ENCODE data around the gene HTT-AS.
A peak's percentile ranks its signal among the peaks of the same experiment; 100 is the strongest.

HTT-AS gene

DNA sequence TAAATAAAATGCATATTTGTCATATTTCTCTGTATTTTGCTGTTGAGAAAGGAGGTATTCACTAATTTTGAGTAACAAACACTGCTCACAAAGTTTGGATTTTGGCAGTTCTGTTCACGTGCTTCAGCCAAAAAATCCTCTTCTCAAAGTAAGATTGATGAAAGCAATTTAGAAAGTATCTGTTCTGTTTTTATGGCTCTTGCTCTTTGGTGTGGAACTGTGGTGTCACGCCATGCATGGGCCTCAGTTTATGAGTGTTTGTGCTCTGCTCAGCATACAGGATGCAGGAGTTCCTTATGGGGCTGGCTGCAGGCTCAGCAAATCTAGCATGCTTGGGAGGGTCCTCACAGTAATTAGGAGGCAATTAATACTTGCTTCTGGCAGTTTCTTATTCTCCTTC lies 3.5 kb upstream of the HTT-AS start:
- DNase-seq (ENCODE audit: low read depth) = peak; percentile 81
- TF ChIP-seq, protein P1, sequence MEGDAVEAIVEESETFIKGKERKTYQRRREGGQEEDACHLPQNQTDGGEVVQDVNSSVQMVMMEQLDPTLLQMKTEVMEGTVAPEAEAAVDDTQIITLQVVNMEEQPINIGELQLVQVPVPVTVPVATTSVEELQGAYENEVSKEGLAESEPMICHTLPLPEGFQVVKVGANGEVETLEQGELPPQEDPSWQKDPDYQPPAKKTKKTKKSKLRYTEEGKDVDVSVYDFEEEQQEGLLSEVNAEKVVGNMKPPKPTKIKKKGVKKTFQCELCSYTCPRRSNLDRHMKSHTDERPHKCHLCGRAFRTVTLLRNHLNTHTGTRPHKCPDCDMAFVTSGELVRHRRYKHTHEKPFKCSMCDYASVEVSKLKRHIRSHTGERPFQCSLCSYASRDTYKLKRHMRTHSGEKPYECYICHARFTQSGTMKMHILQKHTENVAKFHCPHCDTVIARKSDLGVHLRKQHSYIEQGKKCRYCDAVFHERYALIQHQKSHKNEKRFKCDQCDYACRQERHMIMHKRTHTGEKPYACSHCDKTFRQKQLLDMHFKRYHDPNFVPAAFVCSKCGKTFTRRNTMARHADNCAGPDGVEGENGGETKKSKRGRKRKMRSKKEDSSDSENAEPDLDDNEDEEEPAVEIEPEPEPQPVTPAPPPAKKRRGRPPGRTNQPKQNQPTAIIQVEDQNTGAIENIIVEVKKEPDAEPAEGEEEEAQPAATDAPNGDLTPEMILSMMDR (IDR thresholded peaks at IDR 0.05; ENCODE audit: low read depth, low read length, missing control alignments) = no peak
- no peak overlapping the region; the same call in 1 of the 2 replicates for H3K4me3 ChIP-seq (ENCODE audit: low read depth, low read length)

DNA sequence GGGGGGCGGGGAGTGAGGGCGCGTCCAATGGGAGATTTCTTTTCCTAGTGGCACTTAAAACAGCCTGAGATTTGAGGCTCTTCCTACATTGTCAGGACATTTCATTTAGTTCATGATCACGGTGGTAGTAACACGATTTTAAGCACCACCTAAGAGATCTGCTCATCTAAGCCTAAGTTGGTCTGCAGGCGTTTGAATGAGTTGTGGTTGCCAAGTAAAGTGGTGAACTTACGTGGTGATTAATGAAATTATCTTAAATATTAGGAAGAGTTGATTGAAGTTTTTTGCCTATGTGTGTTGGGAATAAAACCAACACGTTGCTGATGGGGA lies 1.3 kb upstream of the HTT-AS start:
- TF ChIP-seq, protein P1 (IDR thresholded peaks at IDR 0.05; ENCODE audit: low read depth, low read length, missing control alignments) = no peak
- no peak for DNase-seq (ENCODE audit: low read depth)
- H3K4me3 ChIP-seq (ENCODE audit: low read depth, low read length) = peak overlapping the region; percentile 89

DNA sequence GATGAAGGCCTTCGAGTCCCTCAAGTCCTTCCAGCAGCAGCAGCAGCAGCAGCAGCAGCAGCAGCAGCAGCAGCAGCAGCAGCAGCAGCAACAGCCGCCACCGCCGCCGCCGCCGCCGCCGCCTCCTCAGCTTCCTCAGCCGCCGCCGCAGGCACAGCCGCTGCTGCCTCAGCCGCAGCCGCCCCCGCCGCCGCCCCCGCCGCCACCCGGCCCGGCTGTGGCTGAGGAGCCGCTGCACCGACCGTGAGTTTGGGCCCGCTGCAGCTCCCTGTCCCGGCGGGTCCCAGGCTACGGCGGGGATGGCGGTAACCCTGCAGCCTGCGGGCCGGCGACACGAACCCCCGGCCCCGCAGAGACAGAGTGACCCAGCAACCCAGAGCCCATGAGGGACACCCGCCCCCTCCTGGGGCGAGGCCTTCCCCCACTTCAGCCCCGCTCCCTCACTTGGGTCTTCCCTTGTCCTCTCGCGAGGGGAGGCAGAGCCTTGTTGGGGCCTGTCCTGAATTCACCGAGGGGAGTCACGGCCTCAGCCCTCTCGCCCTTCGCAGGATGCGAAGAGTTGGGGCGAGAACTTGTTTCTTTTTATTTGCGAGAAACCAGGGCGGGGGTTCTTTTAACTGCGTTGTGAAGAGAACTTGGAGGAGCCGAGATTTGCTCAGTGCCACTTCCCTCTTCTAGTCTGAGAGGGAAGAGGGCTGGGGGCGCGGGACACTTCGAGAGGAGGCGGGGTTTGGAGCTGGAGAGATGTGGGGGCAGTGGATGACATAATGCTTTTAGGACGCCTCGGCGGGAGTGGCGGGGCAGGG lies 711 bp upstream of the HTT-AS start:
- TF ChIP-seq, protein P1 (IDR thresholded peaks at IDR 0.05; ENCODE audit: low read depth, low read length, missing control alignments) = no peak
- H3K4me3 ChIP-seq (ENCODE audit: low read depth, low read length) = peak overlapping the region; percentile 89
- DNase-seq (ENCODE audit: low read depth) = no peak

DNA sequence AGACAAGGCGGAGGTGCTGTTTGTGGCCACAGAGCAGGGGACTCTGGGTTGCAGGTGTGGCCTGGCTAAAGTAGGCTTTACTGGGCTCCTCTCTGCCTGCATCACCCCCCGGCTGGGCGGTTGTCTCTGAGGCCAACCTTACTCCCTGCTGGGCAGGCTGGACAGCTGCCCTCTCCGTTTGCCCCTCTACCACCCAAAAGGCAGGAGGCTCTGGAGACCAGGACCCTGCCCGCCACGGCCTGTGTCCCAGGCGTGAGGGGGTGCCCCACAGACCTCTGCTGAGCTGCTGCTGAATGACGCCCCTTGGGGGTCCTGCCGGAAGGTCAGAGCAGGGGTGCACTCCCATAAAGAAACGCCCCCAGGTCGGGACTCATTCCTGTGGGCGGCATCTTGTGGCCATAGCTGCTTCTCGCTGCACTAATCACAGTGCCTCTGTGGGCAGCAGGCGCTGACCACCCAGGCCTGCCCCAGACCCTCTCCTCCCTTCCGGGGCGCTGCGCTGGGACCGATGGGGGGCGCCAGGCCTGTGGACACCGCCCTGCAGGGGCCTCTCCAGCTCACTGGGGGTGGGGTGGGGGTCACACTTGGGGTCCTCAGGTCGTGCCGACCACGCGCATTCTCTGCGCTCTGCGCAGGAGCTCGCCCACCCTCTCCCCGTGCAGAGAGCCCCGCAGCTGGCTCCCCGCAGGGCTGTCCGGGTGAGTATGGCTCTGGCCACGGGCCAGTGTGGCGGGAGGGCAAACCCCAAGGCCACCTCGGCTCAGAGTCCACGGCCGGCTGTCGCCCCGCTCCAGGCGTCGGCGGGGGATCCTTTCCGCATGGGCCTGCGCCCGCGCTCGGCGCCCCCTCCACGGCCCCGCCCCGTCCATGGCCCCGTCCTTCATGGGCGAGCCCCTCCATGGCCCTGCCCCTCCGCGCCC lies 920 bp downstream of the HTT-AS start:
- TF ChIP-seq, protein P1 (IDR thresholded peaks at IDR 0.05; ENCODE audit: low read depth, low read length, missing control alignments) = peak; percentile 26
- DNase-seq (ENCODE audit: low read depth) = no peak
- peak overlapping the region; percentile 74 for H3K4me3 ChIP-seq (ENCODE audit: low read depth, low read length)

DNA sequence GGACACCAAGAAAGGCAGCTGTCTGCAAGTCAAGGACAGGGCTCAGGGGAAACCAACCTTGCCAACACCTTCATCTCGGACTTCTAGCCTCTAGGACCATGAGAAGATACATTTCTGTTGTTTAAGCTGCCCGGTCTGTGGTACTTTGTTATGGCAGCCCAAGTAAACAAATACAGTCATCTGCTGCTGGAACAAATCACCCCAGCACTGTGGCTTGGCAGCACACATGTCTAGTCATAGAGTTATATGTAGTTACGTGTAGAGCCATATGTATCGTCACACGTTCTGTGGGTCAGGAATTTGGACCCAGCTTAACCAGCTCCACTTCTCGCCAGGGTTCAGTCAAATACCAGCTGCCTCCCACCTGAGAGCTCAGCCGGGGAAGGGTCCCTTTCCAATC lies 2.5 kb downstream of the HTT-AS start:
- TF ChIP-seq, protein P1 (IDR thresholded peaks at IDR 0.05; ENCODE audit: low read depth, low read length, missing control alignments) = no peak

DNA sequence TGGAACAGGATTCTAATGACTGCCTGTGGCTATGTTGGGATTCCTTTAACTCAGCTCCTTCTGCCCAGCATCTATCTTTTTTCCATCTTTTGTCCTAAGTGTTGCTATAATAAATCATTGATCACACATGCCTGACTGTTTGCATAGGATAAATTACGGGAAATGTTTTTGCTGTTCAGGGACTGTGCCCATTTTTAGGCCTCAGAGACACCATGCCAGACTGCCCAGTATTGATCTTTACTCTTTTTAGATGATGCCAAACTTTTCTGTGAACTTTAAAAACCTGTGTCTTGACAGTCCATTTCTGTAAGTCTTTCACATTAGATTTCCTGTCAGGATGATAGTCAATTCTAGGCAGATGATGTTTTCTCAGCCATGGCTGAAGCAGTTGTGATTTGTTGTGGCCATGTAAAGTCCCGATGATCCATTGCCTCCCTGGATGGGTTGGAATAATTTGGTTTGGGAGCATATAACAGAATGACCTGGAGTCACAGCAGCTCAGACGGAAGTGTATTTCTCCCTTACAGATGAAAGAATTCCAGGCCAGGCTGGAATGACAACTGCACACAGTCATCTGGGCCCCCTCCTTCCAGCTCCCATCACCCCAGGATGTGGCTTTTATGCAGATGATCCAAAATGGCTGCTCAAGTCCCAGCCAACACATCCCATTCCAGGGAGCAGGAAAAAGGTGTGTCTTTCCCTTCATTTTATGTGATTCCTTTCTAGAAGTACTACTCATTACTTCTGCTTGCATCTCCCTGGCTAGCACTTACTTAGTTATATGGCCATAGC lies 3.4 kb downstream of the HTT-AS start:
- DNase-seq (ENCODE audit: low read depth) = no peak
- H3K4me3 ChIP-seq (ENCODE audit: low read depth, low read length) = no peak overlapping the region
- TF ChIP-seq, protein P1 (IDR thresholded peaks at IDR 0.05; ENCODE audit: low read depth, low read length, missing control alignments) = no peak

More for the DNA sequence above, 2.5 kb downstream of the HTT-AS start:
- H3K4me3 ChIP-seq (ENCODE audit: low read depth, low read length) = no peak overlapping the region
- DNase-seq (ENCODE audit: low read depth) = no peak
